GM21576 (cell line): ENCODE measurements around the gene FAM200C.

Experiments used
- ATAC-seq: cut with Tn5 transposase; IDR thresholded peaks from one replicate; pipeline ENCODE4 v1.9.1; 2021; ENCODE audit warnings: mild to moderate bottlenecking, moderate library complexity; ENCODE audit not compliant: unreplicated experiment

Gene FAM200C

DNA sequence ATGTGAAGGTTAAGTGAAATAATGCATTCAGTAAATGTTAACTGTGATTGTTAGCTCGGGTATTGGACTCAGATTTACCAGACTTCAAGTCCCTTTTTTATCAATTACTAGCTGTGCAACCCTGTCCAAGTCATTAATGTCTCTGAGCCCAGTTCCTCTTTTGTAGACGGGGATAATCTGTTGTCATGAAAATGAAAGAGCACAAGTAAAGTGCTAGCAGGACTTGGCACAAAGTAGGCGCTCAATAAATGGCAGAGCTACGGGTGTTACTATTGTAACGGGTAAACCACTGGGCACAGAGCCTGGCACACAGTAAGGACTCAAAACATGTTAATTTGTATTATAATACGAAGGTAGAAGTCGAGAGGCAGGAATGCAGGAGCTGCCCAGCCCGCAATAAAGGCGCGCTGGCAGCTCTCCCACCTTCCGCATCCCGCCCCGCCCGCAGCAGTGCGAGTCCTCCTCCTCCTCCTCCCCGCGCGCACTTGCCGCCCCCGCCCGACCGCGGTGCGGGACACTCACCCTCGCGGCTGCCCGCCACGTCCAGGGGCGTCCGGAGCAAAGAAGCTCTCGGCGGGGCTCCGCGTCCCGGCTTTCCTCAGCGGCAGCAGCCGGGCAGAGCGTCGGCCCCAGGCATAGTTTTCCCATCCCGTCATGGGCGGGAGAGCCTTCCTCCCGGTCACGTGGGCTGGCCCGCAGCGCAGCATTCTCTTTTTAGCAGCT is 29.7 kb downstream of the FAM200C start, which contains the start of gene C1QTNF2:
C1QTNF2 (minus strand) TSS at position 637 of the 723 bp plus-strand sequence. CDS start 15,615 bp downstream, outside the sequence.
- no peak for ATAC-seq

DNA sequence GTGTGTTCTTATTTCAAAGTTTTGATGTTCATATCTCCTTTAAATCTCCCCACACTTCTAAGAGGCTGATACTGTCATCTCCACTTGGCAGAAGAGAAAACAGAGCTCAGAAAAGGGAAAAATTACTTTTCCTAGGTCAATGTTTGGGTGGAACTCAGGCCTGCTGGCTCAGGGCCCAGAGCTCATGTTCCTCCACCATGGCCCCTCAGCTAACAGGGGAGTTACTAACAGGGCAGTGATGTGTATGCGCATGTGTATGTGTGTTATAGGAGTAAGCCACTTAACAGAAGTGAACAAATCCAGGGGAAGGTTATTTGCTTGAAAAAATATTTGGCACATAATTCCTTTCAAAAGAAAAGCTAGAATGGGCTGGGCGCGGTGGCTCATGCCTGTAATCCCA is 32.0 kb downstream of the FAM200C start:
- ATAC-seq, result no peak

DNA sequence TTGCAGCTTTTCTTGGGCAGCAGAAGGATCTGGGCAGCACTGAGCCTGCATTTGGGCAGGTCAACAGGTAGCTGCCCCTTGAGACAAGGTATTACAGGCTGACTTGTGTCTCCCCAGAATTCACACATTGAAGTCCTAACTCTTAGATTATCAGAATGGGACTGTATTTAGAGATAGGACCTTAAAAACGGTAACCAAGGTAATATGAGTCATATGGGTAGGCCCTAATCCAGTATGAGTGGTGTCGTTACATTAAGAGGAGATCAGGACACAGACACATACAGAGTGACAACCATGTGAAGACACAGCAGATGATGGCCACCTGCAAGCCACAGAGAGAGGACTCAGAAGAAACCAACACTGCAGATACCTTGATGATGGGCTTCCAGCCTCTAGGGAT is 32.6 kb downstream of the FAM200C start:
- no peak for ATAC-seq

DNA sequence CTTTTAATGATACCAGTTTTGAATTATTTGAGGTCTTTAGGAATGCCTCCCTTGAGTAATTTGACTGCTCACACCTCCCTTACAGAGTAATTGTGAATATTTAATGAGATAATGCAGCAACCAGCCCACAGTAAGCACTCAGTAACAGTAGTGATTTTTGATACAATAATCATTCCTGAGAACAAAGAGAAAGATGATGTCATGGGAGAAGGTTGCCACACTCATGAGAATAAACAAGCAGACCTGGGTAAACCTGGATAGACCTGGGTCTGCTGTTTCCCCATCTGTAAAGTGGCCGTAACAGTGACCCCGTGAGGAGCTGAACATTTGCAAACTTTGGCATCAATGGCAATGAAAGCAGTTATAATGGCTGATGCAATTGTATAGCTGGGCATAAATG is 33.6 kb downstream of the FAM200C start:
- no peak for ATAC-seq

DNA sequence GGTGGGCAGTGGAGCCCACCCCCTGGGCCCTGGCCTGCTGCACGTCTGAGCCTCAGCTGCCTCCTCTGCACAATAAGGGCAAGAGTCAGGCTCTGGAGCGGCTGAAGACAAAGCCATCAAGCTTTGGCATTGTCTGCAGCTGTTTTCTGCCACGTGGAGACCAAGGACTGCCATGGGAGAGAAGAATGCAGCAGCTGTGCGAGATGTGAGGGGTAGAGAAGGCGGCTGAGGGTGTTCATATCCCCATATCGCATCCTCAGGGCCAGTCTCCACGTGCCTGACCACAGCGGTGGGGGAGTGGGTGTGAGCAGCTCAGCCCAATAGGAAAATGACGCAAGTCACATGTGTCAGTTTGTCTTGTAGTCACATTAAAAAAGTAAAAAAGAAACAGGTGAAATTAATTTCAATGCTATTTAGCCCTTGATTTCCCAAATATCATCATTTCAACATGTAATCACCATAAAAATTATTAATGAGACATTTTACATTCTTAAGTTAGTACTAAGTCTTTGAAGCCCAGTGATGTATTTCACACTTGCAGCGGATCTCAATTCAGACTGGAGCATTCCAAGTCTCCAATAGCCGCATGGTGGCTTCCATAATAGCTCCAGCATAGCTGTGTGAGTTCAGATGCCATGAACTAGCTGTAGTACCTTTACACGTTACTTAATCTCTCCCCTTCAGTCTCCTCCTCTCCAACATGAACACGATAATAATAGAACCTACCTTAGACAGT is 36.0 kb downstream of the FAM200C start:
- ATAC-seq, result no peak

DNA sequence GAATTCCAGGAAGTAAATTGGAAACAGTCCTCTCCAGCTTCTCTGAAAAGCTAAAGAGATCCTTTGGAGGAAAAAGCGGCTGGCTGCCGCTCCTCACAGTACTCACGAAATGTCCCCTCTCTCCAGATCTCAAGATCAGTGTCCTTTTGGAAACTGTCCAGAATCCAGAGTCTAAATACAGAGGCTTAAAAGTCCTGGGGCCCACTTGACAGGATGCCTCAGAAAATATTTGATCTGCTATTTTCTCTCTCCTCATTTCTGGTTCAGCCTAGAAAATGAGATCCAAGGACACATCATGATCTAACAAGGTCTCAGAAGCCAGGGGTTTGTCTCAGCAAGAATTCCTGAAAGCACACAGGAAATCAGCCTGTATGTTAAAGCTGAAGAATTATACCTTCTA is 36.6 kb downstream of the FAM200C start:
- no peak for ATAC-seq

DNA sequence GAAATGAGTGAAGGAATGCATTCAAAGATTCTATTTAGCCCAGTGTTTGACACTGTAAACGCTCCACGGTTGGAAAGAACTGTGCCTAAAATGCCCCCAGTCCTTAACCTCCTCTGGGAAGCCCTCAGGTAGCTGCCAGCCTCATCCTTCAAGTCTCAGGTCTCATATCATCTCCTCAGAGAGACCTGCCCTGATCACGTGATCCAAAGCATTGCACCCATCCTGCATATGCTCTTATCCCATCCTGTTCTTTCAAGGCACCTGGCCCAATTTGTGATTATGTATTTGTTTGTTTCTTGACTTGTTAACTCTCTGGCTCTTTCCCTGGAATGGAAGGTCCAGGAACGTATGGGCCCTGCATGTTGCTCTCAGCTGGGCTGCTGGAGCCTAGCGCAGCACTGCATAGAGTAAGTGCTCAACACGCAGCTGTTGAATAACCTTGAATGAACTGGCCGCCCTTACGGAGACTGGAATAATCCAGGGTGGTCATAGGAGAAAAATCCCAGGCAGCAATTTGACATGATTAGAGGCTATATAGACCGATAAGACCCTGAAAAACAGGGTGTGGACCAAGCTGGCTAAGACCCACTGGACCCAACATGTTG is 38.1 kb downstream of the FAM200C start:
- ATAC-seq, result no peak

DNA sequence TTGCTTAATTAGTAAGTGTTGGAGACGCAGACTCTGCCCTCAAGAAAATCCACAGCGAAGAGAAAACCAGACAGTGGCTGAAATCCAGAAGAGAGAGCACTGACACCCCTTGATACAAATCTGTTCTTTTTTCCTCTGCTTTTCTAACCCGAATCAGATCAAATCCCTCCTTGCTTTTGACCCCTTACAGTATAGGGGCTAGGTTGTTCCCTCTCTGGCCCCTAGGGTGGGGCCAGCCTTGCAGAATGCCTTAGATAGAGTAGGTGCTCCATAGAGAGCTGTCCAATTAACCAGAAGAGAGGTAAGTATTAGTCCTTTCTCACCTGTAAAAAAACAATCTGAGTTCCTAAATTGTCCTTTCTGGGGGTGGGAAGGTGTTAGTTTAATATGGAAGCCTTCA is 39.5 kb downstream of the FAM200C start:
- ATAC-seq, result no peak

DNA sequence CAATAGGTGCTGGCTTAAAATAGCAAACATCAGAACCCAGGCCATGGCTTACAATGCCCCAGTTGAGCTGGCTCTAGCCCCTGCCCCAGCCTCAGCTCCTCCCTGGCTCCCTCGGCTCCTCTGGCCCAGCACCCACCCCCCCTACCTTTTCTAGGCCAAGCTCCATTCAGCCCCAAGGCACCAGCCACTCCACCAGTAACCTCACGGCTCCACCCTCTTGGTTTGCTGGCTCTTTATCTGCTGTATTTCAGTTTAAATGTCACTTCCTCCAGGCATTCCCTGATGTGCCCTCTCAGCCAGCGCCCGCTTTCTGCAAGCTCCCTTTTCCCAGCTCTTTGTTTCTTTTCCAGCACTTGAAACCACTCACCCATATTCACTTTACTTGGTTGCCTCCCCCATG is 40.0 kb downstream of the FAM200C start:
- no peak for ATAC-seq

DNA sequence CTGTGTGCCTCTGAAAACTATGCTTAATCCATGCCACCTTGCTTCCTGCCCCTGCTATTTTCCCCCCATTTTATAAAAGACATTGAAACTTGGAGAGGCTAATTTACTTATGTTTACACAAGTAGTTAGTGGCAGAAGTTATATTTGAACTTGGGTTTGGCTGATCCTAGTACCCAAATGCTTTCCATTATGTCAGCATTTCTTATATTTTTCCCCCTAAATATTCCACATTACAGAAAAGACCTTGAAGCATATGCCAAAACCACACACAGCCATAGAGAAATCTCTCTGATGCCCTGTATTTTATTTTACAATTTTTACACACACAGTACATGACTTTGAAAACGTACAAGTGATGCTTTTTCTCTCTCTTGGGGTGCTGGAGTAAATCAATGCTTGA is 40.6 kb downstream of the FAM200C start:
- ATAC-seq, result no peak

DNA sequence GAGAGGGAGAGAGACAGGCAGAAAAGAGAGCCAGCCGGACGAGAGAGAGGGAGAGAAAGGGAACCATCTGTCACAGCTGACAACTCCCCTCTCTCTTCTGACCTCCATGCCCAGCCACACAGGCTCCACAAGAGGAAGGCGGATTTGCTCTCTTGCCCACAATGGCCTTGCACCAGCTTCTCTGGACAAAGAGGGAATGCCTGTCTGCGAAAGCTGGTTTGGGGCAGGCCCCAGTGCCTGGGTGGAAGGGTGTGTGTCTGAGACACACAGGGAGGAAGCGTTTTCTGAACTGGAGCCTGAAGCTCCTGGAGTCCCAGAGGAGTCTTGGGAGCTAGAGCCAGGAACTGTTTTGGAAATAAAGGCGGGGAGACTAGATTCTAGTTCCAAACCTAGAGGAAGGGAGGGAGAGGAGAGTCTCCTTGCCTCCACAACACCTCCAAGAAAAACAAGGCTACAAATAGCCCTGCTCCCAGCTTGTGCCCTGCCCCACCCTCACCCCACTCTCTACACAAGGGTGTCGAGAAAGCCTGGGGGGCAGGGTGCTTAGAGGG is 41.9 kb downstream of the FAM200C start:
- no peak for ATAC-seq

DNA sequence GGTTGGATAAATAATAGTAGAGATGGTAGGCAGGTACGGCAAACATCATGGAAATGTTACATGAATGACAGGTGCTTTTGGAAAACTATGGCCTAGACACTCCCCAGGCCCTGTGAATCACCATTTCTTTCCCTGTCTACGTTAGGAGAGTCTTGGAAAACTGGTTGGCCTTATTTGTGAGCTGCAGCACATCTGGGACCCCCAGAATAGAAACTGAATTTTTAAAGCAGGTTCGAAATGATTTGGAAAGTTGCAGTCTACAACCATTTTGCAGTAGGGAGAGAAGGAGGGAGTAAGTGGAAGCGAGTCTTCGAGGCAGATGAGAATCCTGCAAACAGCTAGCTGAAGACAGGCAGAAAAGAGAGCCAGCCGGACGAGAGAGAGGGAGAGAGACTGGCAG is 42.5 kb downstream of the FAM200C start:
- no peak for ATAC-seq

DNA sequence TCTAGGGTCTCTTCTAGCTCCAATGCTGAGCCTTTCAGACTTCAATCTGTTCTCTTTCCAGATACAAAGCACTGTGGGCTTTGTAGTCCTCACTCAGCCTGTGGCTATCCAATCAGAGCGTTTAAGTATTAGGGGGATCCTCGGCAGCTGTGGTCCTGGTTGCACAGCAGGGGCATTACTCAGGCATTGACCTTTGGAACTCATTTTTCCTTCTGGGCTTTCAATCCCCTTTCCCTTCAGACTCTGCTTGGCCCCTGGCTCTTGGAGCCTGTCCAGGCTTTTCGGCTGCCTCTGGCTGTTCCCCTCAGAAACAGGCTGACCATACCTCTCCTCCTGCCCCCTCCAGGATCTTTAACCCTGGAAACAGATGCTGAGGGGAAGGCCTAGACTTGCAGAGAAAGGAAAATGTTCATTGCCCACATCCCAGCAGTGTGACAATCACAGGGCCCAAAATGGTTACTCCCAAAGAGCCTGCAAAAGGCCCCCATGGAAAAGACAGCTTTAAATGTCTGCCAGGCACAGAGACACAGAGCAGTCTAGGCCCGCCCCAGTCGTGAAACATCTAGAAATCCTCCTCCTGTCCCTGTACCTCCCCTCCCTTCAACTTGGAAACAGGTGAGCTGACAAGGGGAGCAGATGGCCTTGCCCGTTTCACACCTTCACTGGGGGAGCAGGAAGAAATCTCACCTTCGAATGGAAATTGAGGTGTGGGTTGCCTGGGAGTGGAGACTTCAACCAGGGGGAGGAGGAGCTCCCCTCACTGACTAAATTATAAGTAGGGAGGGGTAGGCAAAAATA is 43.1 kb downstream of the FAM200C start:
- ATAC-seq, result no peak

DNA sequence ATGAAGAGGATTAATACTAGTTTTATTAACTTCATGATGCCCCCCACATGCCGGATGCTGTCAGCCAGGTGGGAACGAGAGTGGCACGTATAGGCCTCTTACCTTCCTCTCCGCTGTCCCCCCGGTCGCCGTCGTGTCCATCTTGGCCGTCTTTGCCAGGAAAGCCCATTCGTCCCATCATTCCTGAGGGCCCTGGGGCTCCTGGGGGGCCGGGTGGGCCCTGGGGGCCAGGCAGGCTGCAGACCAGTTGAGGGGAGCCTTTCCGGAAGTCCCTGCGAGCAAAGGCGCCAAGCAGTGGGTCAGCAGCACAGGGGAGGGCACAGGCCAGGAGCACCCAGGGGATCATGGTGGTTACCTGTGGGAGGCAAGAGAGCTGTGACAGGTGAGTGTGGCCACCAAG is 45.2 kb downstream of the FAM200C start:
- ATAC-seq, result no peak

DNA sequence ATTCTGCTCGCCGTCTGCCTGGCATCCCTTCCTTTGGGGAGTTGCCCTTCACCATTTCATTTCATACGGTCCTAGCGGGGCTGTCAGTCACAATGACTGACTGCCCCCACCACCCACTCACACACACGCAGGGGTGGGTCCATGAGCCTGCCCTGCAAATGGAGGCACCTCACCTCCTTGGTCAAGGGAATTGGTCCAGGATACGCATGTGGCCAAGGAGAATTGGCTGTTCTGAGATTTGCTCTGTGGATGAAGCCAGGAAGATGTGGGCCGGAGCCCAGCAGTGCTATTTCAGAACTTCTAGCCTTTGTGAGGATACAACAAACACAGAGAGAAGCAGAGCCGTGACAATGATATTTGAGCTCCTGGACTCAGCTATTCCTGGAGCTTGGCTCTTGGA is 46.5 kb downstream of the FAM200C start:
- no peak for ATAC-seq

DNA sequence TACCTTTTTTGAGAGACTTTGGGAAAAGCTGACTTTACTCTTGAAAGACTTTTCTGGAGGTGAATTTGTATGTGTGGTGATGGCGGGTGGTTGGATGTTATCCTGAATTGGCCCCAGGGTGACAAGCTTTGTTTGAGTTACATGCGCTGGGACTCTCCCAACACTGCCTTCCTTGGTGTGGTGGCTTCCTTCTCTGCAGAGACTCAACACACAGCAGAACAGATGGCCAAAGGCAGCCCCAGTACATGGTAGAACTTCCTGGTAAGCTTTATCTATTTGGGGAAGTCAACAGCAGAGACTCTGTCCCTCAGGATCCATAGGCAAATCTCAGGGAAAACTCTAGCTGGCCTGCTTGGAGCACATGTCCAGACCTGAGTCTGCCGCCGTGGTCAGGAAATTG is 47.5 kb downstream of the FAM200C start:
- no peak for ATAC-seq

DNA sequence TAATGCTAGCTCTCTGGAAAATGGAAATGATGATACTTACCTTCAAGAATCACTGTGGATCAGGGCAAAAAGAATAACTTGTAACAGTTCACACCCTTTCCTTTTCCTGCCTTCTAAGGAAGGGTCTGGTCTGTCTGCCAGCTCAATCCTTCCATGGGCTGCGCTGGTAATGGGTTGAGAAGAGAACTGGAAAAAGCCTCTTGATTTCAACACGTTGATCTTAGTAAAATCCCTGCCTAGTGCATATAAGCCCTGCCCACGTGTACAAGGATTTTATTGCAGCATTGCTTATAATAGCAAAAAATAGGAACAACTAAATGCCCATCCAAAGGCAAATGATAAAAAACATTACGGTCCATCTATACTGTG is 49.9 kb downstream of the FAM200C start:
- no peak for ATAC-seq

DNA sequence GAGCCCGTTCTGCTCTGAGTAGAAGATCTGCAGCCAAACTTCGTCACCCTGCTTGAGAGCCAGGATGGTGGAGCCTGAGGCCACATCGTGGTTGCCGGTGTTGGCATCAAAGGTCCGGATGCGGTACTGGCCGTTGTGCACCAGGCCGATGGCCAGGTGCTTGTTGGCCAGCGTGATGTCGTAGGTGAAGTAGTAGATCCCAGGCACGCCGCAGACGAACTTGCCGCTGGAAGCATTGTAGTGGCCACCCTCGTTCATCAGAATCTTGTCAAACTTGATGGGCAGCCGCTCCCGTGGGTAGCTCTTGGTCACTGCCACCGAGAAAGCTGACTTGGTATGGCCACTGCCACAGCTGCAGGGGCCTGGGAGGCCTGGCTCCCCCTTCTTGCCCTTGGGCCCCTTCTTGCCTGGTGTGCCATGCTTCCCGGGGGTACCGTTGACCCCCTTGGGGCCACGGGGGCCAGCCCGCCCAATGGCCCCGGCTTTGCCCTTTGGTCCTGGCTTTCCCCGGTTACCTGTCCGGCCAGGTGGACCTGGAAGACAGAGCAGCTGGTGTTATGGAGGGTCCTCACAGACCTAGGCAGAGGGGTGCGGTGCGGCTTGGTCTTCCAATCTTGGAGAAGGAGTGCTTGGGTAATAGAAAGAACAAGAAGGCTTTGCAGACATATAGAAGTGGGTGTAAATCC is 50.5 kb downstream of the FAM200C start:
- no peak for ATAC-seq

DNA sequence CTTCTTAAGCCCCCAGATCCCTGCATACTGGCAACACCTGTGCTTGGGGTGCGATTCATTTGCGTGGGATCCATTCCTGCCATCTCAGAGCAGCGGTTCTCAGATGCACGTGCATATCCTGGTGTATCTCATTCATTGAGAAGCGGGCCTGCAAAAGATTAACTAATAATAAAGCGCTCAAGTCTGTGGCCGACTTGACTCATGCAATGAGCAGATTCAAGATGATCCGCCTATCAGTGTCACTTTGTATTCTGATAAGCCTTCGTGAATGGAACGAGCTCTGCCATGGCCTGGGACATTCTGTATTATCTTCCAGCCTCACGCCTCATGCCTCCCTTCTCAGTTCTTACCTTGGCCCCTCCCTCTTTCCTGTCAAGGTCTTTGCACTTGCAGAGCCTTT is 51.8 kb downstream of the FAM200C start:
- no peak for ATAC-seq

DNA sequence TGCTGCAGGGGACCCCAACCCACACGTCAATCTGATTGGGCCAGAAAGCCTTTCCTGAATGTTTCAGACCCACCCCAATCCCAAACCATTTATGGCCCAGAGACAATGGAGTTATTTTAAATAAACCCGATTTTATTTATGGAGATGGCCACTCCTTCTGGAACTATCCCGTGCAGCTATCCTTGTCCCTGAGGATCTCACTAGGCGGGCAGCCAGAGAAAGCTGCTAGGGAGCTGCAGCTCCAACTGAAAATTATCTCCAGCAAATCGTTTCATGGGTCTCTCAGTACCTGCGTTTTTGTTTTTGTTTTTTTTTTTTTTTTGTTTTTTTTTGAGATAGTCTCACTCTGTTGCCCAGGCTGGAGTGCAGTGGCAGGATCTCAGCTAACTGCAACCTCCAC is 52.4 kb downstream of the FAM200C start:
- ATAC-seq, result no peak
